Esophagus muscularis mucosa (tissue), 4 donors: ENCODE data around the gene DTNA. TPM values are rescaled to one million over a fixed set of nuclear protein-coding genes. Genes with fewer than 3 reads are reported as not detected.

ENCODE experiments used
- DNase-seq: peaks from one replicate; pipeline ENCODE4 v3.0.0-alpha.2; 2017; ENCODE audit errors: extremely low spot score
- H3K27ac ChIP-seq, 4 donors: fragments of 200-600 bp; sonication (generic); replicated peaks in 1 of 4; 1 replicate in 3 of 4; 2 replicates in 1 of 4; pipeline ENCODE4 v1.5.1; 2016 to 2019; ENCODE audit warnings: mild to moderate bottlenecking in 1 of 4
- H3K27me3 ChIP-seq, 4 donors: fragments of 200-600 bp; sonication (generic); one replicate each; pipeline versions ENCODE4 v1.5.1 to v1.6.0; 2016 to 2019
- H3K36me3 ChIP-seq, 4 donors: fragments of 200-600 bp; sonication (generic); one replicate each; pipeline ENCODE4 v1.5.1; 2016 to 2019
- H3K4me1 ChIP-seq, 4 donors: fragments of 200-600 bp; sonication (generic); one replicate each; pipeline ENCODE4 v1.5.1; 2016 to 2019
- H3K4me3 ChIP-seq, 4 donors: fragments of 200-600 bp; sonication (generic); 1 replicate in 2 of 4; 2 replicates in 2 of 4; pipeline ENCODE4 v1.5.1; 2016 to 2019; ENCODE audit warnings: mild to moderate bottlenecking in 4 of 4, moderate library complexity in 1 of 4
- H3K9me3 ChIP-seq, 4 donors: fragments of 200-600 bp; sonication (generic); 1 replicate in 3 of 4; 2 replicates in 1 of 4; pipeline ENCODE4 v1.5.1; 2016 to 2019
- CTCF ChIP-seq, 3 experiments: fragments of 200-600 bp in 2 of 3; fragments of 450-650 bp in 1 of 3; sonication (generic) in 2 of 3; IDR thresholded peaks; one replicate each; pipeline ENCODE4 v1.5.1; 2017 to 2019; ENCODE audit warnings: antibody characterized with exemption in 3 of 3, mild to moderate bottlenecking in 2 of 3, moderate library complexity in 1 of 3
- EP300 ChIP-seq: sonication (generic); formaldehyde crosslinking; IDR thresholded peaks from one replicate; pipeline ENCODE4 v1.6.1; 2017; ENCODE audit warnings: antibody characterized with exemption
- POLR2A ChIP-seq: fragments of 450-650 bp; IDR thresholded peaks from one replicate; pipeline ENCODE4 v1.6.1; 2017; ENCODE audit warnings: antibody characterized with exemption, moderate library complexity, mild to moderate bottlenecking, low read depth
- POLR2AphosphoS5 ChIP-seq, 2 donors: sonication (generic); formaldehyde crosslinking; IDR thresholded peaks; one replicate each; pipeline ENCODE4 v1.6.1; 2017; ENCODE audit warnings: antibody characterized with exemption in 2 of 2
- WGBS: methylation state at CpG from one replicate; pipeline ENCODE4 v1.1.5; 2018; 5-methylcytosine and 5-hydroxymethylcytosine counted together
- intact Hi-C: fragments of 100-400 bp; cut with DNase I; formaldehyde crosslinking; loops from one replicate; pipeline ENCODE4 v1.15.1; 2023
- total RNA-seq, 4 donors: library from RNA; depleted of rRNA; stranded (reverse); fragments of >200 nt; gene quantifications; one replicate each; pipeline versions ENCODE4 v1.1.0 to v1.2.1, GENCODE V29; 2016

Gene DTNA
- total RNA-seq, 4 donors from 2014 or later, result 189 to 284 (median 242) TPM

- intact Hi-C loops, result loop anchor here (5.0 to 10.0 kb wide), 4 partner anchors 124 to 664 kb away; no protein-coding TSS in a partner anchor
- no peaks in the 10 kb centered on the region for H3K9me3 ChIP-seq
These were observed 76.2 kb downstream of the DTNA start for GRCh38 chr18:34786162-34786741.

GRCh38 chr18:34787931-34788532 is 77.9 kb downstream of the DTNA start:
- intact Hi-C loops, result loop anchor here (2.0 to 10.0 kb wide), 5 partner anchors 126 to 666 kb away; no protein-coding TSS in a partner anchor
- Histone ChIP-seq H3K4me1 (peaks cover 0 to 23% (median 12%) of the 10 kb centered on the region in 4 donors), H3K9me3 (no peaks in the 10 kb centered on the region), H3K36me3 (no peaks in the 10 kb centered on the region), H3K4me3 (no peak overlapping the region), H3K27ac (no peak overlapping the region), H3K27me3 (no peaks in the 10 kb centered on the region)
- WGBS, result 13% methylated on average over 7 of the region's 7 CpGs
- no peak for DNase-seq
- TF ChIP-seq CTCF (IDR thresholded peaks at IDR 0.05) (peak; percentile 77 to 78 (median 78)), POLR2A (no peak)

More at GRCh38 chr18:34786162-34786741, 76.2 kb downstream of the DTNA start:
- Histone ChIP-seq H3K27me3 (no peaks in the 10 kb centered on the region), H3K27ac (peak overlapping the region in 2 of 4 donors; percentile 3 to 36), H3K4me3 (no peak overlapping the region), H3K4me1 (peaks cover 0 to 24% (median 15%) of the 10 kb centered on the region in 4 donors), H3K36me3 (no peaks in the 10 kb centered on the region)
- no peak for TF ChIP-seq POLR2AphosphoS5 (IDR thresholded peaks at IDR 0.05)
- TF ChIP-seq CTCF (IDR thresholded peaks at IDR 0.05), result no peak
- no peak for TF ChIP-seq EP300
- TF ChIP-seq POLR2A, result no peak
- DNase-seq, result no peak
- 86% methylated on average over 6 of the region's 6 CpGs for WGBS

- Histone ChIP-seq H3K27me3 (no peaks in the 10 kb centered on the region), H3K27ac (no peak overlapping the region), H3K4me3 (no peak overlapping the region), H3K36me3 (peaks cover 0 to 4% (median 1%) of the 10 kb centered on the region in 4 donors), H3K4me1 (peaks cover 4 to 21% (median 10%) of the 10 kb centered on the region in 4 donors), H3K9me3 (no peaks in the 10 kb centered on the region)
- WGBS, result 71% methylated on average over 2 of the region's 2 CpGs
- no peak for DNase-seq
- TF ChIP-seq CTCF (IDR thresholded peaks at IDR 0.05) (no peak), POLR2AphosphoS5 (IDR thresholded peaks at IDR 0.05) (no peak), EP300 (no peak), POLR2A (no peak)
- intact Hi-C loops, result loop anchor here (2.0 to 10.0 kb wide), 5 partner anchors 128 to 668 kb away; no protein-coding TSS in a partner anchor
These were observed 79.8 kb downstream of the DTNA start for GRCh38 chr18:34789768-34790344.

- whole genome bisulfite sequencing, result 89% methylated on average over 3 of the region's 3 CpGs
- peak overlapping the region; percentile 29 to 64 (median 60) for H3K27ac ChIP-seq
These were observed 84.2 kb downstream of the DTNA start for GRCh38 chr18:34794348-34794747.

More at GRCh38 chr18:34794348-34794747, 84.2 kb downstream of the DTNA start:
- H3K4me1 ChIP-seq, result peaks cover 16 to 35% (median 20%) of the 10 kb centered on the region in 4 donors
- no peaks in the 10 kb centered on the region for H3K9me3 ChIP-seq
- no peak for TF ChIP-seq EP300
- no peak for TF ChIP-seq POLR2A
- TF ChIP-seq CTCF (IDR thresholded peaks at IDR 0.05), result no peak
- no peak for TF ChIP-seq POLR2AphosphoS5 (IDR thresholded peaks at IDR 0.05)
- H3K27me3 ChIP-seq, result no peaks in the 10 kb centered on the region
- peaks cover 0 to 4% (median 1%) of the 10 kb centered on the region in 4 donors for H3K36me3 ChIP-seq
- no peak overlapping the region for H3K4me3 ChIP-seq
- intact Hi-C loops, result no loop called here
- DNase-seq, result no peak
